H1 (cell line): ENCODE measurements around the gene ZPR1.

Experiments used
- CTCF ChIP-seq, 3 experiments: IDR thresholded peaks; 1 replicate in 2 of 3; 2 replicates in 1 of 3; pipeline versions ENCODE4 v1.5.1 to v1.6.1; 2011; ENCODE audit warnings: low read length in 3 of 3, mild to moderate bottlenecking in 3 of 3, inconsistent platforms in 2 of 3, low read depth in 1 of 3, moderate library complexity in 1 of 3; ENCODE audit not compliant: insufficient read depth in 1 of 3; ENCODE audit errors: control extremely low read depth in 1 of 3
- RAD21 ChIP-seq, 2 experiments: IDR thresholded peaks in 1 of 2; conservative IDR thresholded peaks in 1 of 2; 2 replicates each; pipeline ENCODE4 v1.6.1; 2011; ENCODE audit warnings: low read depth in 2 of 2, low read length in 2 of 2, improper control_type of control experiment in 1 of 2, inconsistent platforms in 1 of 2, mild to moderate bottlenecking in 1 of 2, moderate library complexity in 1 of 2

DNA sequence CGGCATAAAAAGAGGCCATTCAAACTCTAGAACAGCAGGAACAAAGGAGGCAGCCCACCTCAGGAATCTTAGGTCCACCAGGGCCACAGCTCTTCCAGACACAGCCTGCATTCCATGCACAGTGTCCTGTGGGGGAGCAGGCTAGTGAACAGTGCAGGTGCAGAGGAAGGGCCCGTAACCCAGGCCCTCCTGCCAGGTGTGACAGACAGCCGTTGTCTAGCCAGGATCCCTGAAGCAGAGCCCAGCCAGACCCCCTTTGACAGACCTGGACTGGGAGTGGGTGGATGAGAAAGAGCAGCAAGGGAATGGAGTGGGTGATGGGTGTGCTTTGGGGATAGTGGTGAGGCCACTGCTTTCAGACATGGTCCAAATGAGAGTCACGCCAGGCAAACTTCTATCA, 1.2 kb upstream of the ZPR1 start:
- TF ChIP-seq RAD21 (IDR thresholded peaks at IDR 0.05 in 1 of 2, conservative IDR thresholded peaks at IDR 0.05 in 1 of 2; ENCODE audit: low read depth in 2 of 2, low read length in 2 of 2) (no peak), CTCF (IDR thresholded peaks at IDR 0.05; ENCODE audit: control extremely low read depth in 1 of 3, insufficient read depth in 1 of 3, low read depth in 1 of 3, low read length in 3 of 3) (no peak)
